Activated T-cell treated with anti-CD3 and anti-CD28 coated beads for 1 hour (primary cell): ENCODE data around the gene ECPAS.
"Not testable (repeated sequence)": the region's sequence is repeated elsewhere in the genome, so short reads cannot be mapped to it uniquely, and the experiment has no call there.

Experiments used
- DNase-seq: peaks from one replicate; pipeline ENCODE4 v3.0.0-alpha.2; 2020; ENCODE audit warnings: low read depth

ECPAS gene

DNA sequence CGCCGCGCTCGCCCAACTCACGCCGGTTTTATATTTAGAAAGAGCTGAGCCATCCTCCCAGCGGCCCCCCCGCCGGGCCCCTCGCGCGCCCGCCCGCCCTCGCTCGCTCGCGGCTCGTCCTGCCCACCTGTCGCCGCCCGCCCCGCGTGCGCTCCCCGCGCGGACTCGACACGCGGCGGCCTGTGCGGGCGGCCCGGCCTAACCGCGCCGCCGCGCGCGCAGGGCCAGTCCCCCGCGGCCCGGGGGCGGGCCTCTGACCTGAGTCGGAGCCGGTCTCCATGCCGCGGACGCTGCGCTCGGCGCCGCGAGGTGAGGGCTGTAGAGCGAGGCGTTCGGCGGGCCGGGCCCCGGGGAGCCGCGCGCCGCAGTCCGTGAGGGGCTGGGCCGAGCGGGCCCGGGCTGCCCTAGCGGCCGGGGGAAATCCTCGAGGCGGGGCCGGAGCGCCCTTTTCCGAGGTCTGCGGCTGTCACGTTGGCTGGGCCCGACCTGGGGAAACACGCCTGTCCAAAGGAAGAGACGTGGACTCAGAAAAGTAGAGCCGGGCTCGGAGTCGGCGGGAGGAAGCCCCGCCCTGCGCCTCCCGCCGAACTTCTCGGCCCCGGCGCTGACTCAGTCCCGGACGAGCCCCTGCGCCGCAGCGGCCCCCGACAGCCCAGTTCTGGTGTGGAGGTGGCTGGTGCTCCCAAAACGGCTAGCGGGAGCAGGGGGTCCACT, at the start of gene ECPAS:
TSS of gene ECPAS (minus strand) at position 526 of the 714 bp plus-strand sequence. CDS start 11,465 bp downstream, outside the sequence.
- DNase-seq: peak; percentile 42

DNA sequence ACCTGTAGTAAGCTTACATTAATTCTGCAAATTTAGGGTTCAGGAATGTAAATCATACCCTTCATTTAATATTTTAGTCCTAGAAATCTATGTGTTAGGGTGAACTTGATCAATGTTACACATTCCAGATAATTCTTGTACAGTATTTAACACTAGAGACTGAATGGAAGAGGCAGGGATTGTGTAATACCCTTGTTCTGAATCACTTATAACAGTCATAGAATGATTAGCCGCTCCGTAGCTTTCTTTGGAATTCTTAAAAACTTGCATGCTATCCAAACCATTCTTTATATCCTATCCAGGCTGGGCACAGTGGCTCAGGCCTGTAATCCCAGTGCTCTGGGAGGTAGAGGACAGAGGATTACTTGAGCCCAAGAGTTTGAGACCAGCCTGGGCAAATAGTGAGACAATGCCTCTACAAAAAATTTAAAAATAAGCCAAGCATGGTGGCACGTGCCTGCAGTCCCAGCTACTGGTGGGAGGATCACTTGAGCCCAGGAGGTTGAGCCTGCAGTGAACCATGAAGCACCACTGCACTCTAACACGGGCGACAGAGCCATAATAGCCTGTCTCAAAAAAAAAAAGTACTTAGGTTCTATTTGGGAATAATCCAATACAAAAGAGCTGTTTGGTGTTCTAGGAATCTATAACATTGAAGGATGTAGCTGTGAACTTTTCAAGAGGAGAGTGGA, 49.1 kb upstream of the ECPAS start:
- no peak for DNase-seq

DNA sequence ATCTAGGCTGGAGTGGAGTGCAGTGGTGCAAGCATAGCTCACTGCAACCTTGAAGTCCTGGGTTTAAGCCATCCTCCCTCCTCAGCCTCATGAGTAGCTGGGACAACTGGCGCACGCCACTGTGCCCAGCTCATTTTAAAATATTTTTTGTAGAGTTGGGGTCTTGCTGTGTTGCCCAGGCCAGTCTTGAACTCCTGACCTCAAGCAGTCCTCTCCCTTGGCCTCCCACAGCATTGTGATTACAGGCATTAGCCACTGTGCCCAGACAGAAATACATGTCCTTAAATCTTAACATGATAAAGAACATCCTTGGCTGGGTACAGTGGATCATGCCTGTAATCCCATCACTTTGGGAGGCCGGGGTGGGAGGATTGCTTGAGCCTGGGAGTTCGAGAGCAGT, 47.5 kb upstream of the ECPAS start:
- DNase-seq: no peak

GRCh38 chr9:111529787-111530186, 45.6 kb upstream of the ECPAS start:
- DNase-seq: no peak

DNA sequence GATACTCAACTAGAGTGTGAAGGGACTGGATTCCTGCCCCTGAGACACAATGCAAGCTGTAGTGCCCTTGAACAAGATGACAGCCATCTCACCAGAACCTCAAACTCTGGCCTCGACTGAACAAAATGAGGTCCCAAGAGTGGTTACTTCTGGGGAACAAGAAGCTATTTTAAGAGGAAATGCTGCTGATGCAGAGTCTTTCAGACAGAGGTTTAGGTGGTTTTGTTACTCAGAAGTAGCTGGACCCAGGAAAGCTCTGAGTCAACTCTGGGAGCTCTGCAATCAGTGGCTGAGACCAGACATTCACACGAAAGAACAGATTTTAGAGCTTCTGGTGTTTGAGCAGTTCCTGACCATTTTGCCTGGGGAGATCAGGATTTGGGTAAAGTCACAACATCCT, 43.2 kb upstream of the ECPAS start:
- no peak for DNase-seq

- peak; percentile 61 for DNase-seq
Observed at GRCh38 chr9:111525056-111525977, 41.1 kb upstream of the ECPAS start, which contains the start of gene ZNF483. TSS of gene ZNF483 (plus strand) at chr9:111525179. CDS start at chr9:111527396, 2,217 bp downstream.

DNA sequence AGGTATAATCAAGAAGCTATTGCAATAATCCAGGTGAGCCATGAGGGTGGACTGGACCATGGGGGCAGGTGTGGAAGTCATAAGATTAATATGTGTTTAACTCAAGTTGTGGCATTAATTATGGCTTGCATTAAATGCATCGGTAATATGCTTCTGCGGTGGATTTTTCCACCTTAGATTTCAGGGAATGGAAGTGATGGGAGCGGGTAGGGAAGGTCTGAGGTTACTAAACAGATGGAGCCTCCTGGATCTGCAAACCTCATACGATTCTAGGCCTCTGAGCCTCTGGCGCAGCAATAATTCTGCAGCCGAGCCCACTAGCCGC, 40.5 kb upstream of the ECPAS start:
- DNase-seq: no peak

GRCh38 chr9:111516061-111516465, 31.9 kb upstream of the ECPAS start:
- DNase-seq: no peak

GRCh38 chr9:111514967-111515366, 30.8 kb upstream of the ECPAS start:
- no peak for DNase-seq

DNA sequence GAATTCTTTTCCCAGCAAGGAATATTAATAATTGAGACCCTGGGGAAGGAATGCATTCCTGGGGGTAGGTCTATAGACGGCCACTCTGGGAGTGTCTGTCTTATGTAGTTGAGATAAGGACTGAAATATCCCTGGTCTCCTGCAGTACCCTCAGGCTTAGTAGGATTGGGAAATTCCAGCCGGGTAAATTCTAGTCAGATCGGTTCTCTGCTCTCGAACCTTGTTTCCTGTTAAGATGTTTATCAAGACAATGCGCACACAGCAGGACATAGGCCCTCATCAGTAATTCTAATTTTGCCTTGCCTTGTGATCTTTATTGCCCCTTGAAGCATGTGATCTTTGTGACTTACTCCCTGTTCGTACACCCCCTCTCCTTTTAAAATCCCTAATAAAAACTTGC, 27.4 kb upstream of the ECPAS start:
- not testable (repeated sequence) for DNase-seq

GRCh38 chr9:111502506-111502905, 18.3 kb upstream of the ECPAS start:
- DNase-seq: no peak

- DNase-seq: no peak
Observed at GRCh38 chr9:111501648-111502047, 17.5 kb upstream of the ECPAS start.

GRCh38 chr9:111501005-111501562, 16.9 kb upstream of the ECPAS start:
- DNase-seq: no peak

GRCh38 chr9:111497196-111497595, 13.0 kb upstream of the ECPAS start:
- DNase-seq: not testable (repeated sequence)

- no peak for DNase-seq
Observed at GRCh38 chr9:111484572-111484894, 350 bp upstream of the ECPAS start.

DNA sequence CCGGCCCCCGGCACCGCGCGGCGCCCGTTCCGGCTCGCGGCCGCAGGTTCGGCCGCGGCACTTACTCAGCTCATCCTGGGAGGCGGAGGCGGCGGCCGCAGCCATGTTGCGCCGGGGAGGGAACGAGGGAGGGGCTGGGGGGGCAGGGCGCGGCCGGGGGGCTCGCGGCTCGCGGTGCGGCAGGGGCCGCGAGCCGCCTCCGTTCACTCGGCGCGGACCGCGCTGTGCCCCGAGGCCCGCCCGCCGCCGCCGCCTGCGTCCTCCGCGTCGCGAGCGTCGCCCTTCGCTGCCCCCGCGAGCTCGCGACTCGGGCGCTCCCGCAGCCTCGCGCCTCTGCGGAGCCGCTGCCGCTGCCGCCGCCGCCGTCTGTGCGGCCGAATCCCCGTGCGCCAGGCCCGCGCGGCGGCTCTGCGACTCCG, 735 bp downstream of the ECPAS start:
- DNase-seq: peak; percentile 26

GRCh38 chr9:111482694-111483438, 1.3 kb downstream of the ECPAS start:
- peak; percentile 43 for DNase-seq

- DNase-seq: no peak
Observed at GRCh38 chr9:111481885-111482636, 2.1 kb downstream of the ECPAS start.

GRCh38 chr9:111477677-111478076, 6.5 kb downstream of the ECPAS start:
- DNase-seq: no peak

DNA sequence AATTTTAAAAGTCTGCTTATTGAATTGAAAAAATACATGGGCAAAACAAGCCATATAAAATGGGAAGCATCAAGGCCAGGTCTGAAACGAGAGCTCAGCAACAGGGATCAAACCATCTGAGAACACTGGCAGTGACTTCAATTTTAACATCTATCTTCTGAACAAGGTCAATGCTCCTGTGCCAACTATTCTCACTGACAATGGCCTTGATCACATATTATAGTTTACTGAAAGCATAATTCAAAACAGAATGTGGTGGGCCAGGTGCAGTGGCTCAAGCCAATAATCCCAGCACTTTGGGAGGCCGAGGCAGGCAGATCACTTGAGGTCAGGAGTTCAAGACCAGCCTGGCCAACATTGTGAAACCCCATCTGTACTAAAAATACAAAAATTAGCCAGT, 9.0 kb downstream of the ECPAS start:
- DNase-seq: no peak

DNA sequence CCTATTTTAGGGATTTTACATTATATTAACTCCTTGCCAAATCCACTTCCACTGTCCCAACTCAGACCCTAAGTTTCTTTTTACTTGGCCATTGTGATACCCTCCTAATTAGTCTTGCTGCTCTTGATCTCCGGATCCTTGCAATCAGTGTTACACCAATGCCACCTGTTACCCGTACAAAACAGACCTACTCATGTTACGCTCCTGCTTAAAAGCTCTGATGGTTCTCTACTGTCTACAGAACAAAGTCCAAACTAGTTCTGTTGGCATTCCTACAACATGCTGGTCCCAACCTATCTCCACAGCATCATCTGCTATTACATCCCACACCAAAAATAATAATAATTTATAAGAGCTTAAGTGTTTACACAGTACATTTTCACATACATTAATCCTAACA, 9.8 kb downstream of the ECPAS start:
- DNase-seq: no peak
